Activated effector memory CD4-positive, alpha-beta T cell treated with Interleukin-2 at 50 U/mL for 16 hours (primary cell): ENCODE results near the gene MAP7D1.
A peak's percentile ranks its signal among the peaks of the same experiment; 100 is the strongest.

ENCODE experiments used
- DNase-seq: peaks from one replicate; pipeline ENCODE4 v3.0.0-alpha.2; 2020

Gene MAP7D1

DNA sequence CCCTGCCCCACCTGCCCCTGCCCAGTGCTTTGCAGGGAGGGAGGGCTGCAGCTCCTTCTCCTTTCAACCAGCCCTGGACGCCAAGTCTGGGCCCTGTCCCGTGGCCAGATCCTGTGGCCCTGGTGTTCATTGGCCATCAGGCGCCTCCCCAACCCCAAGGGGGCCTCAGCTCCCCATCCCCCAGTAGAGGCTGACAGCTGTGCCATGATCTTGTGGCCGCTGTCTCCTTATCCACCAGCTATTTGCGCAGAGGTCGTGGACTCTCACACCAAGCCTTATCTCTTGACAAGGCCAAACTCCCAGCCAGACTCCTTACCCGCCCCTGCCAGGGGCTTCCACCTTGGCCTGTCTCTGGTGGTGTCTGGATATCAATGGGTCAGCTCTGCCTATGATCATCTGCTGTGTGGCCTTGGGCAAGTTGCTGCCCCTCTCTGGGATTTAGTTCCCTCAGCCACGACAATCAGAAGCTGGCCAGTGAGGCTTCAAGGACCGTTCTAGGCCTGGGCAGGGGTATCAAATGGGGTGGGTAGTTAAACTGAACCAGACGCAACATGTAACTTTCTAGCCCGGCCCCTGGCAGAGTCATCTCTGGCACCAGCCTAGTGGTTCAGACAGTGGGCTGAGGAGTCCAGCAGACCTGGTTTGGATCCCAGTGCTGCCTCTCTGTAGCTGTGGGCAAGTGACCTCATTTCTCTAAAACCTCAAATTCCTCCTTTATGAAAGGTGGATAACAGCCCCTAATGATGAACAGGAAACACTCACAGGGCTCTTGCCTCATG is 27.6 kb upstream of the MAP7D1 start:
- no peak for DNase-seq

DNA sequence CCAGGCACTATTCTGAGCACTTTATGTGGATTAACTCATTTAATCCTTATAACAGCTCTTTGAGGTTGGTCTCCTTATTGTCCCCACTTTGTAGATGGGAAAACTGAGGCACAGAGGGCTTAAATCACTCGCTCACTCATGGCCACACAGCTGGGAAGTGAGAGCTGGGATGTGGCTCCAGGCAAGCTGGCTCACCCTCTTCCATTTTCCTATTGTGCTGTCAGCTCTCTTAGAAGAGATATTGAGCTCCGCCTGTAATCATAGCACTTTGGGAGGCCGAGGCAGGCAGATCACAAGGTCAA is 27.1 kb upstream of the MAP7D1 start:
- no peak for DNase-seq

DNA sequence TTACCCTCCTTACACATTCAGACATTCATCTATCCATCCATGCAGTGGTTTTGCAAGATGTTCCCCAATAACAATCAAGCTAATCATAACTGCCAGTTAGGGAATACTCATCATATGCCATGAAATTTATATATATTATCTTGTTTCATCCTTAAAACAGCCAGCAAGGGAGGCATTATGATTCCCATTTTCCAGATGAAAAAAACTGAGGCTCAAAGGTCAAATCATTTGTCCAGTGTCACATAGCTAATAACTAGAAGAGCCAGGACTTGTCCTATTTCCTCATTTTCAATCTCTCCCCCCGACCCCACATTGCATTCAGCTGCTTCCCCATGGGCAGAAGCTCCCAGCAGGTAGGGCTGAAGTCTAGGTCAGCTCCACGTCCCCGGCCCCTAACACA is 23.9 kb upstream of the MAP7D1 start:
- DNase-seq = no peak

DNA sequence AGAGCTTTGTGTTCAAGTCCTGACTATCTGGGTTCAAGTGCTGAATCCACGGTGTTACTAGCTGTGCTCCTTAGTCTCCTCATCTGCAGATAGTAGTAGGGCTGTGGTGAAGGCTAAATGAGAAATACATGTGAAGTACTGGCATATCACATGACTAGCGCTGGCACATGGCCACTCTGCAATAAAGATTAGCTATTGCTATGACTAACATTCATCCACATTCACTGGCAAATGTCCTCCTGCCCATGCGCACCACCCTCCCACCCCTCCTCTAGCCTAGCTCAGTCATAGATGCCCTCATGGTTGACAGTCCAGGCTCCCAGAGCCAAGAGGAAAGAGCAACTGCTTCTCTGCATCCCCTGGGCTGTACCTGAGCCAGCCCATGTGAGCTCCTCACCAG is 22.5 kb upstream of the MAP7D1 start:
- no peak for DNase-seq

DNA sequence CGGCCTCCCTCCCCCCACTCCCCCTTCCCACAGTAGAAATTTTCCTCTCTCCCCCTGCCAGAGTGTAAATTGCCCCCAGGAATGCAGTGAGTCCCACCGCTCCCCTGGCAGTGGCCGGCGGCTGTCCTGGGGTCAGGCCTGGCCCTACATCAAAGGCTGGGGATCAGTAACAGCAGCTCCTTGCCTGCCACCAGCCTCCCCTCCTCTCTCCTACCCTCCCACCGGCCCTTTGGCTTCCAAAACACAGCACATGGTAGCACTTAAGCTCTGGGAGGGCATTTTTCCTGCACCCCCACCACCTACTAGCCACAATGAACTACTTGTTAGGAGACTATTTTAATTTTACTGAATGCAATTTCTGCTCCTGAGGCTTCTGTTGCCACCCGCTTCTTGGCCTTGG is 21.9 kb upstream of the MAP7D1 start:
- DNase-seq = no peak

DNA sequence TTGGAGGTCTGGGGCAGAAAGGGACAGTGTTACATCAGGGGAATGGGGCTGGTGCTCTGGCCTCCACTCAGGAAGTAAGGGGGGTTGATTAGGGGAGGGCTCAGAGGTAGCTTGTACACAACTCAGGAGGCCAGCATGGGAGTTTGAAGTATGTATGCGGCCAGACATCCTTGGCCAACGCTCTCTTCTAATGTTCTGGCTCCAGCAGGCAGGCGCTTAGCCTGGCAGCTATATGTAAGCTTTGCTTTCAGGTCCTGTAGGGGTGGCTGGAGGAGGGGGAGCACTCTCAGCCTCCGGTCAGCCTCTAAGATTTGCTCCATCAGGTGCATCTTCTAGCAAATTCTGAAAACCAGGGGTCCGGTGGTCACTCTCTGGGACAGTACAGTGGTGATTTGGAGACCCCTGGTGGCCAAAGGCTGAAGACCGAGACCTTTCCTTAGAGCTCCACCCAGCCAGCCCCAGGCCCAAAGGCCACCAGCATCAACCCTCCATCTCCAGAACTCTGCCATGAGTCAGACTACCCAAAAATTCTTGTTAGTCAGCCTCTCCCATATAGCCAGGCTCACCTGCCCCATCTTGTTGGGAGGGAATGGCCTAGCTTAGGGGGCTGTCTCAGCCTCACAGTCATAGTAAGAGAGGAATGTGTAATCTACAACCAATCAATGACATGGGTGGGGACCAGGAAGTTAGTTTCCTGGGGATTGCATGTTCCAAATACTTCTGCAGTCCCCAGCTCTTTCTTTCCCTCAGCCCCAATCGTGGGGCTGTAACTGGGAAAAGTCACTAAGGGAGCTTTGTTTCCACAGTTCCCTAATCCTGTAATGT is 21.2 kb upstream of the MAP7D1 start:
- DNase-seq = no peak

DNA sequence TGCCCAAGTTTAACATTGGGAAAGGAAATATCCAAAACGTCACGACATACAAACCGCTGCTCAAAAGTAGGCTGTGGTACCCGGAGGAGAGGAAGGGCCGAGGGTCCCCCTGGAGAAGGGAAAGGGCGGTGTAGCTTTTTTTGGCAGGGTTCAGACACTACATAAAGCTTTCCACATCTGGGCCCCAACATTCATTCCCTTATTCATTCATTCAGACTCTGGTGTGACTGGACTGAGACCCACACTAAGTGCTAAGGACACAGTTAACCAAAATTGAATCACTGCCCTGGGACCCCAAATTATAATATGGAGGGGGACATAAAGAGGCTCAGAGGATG is 20.7 kb upstream of the MAP7D1 start:
- no peak for DNase-seq

DNA sequence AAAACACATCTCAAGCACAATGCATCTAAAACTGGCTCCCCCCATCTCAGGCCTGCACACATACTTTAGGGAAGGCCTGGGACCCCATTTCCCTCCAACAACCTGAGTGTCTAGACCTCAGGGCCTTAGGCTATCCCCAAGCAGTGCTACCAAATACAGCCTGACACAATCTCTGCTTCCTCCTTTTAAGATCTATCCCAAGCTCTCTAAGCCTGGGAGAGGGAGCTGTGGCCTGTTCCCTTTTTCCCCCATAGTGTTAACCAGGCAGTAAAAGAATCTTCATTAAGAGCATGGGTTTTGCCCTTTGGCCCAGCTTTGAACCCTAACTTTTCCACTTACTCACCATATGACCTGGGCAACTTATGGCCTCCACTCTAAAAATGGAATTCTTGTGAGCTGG is 20.2 kb upstream of the MAP7D1 start:
- DNase-seq = no peak

DNA sequence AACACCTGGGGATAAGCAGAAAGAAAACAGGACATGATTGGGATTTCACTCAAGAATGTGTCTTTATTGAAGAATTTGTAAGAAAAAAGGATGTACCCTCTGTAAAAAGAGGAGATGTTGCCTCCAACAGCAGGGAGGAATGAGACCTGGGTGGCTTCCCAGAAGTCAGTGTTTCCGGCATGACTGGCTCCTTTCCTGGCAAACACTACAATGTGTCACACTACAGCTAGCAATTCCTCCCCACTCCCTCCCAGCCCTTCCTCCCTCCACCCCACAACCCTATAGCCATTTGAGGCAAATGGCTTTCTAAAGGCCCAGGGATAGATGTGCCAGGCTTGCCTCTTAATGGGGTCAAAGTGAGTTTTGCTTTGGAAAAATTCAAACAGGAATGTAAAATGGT is 19.4 kb upstream of the MAP7D1 start:
- no peak for DNase-seq

DNA sequence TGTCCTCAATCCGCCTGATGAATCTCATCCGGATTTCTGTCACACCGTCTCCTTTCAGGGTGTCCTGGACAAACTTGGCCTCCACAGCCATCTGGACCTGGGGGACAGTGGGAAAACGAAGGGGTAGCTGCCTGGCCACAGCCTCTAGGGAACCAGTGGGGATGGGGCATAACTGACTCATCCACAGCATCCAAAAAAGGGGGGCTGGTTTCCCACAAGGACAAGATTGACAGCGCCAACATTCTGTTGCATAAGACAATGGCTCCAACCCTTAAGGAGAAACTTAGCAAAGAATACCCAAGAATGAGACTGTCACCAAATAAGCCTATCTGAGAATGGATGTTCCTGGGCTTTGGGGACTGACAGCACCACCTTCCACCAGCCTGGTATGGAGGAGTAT is 18.7 kb upstream of the MAP7D1 start:
- DNase-seq = no peak

DNA sequence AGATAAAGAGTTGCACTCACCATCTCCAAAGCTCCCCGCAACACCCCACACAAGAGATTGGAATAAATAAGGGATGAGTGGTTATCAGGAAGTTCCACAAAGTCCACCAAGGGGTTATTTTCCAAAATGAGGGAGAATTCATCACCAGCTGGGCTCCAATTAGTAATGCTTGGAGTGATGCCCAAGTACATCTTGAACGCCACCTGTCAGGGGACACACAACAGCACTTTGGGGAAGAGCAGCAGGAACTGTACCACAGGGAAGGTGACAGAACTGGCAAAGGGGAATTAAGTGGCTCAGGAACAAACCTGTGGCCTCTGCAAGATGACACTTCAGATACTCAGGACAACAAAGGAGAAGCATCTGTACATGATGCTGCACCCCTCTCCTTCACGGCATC is 18.2 kb upstream of the MAP7D1 start:
- no peak for DNase-seq

DNA sequence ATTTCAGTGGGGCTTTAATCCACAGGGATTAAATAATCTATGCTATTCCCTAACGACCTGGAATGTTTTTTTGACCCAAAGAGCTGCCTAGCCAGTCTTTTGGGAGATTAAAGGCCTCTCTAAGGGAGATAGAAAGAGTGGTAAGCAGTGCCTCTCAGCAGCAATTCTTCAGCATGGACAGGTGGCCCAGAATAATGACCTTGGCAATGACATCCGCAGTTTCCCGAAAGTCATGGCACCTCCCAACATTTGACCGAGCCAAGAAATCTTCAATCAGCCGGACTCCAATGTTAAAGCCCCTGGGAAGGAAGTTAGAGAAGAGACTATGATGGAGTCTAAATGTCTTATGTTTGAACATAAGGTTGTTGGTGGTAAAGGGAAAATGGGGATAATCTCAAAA is 16.4 kb upstream of the MAP7D1 start:
- no peak for DNase-seq

DNA sequence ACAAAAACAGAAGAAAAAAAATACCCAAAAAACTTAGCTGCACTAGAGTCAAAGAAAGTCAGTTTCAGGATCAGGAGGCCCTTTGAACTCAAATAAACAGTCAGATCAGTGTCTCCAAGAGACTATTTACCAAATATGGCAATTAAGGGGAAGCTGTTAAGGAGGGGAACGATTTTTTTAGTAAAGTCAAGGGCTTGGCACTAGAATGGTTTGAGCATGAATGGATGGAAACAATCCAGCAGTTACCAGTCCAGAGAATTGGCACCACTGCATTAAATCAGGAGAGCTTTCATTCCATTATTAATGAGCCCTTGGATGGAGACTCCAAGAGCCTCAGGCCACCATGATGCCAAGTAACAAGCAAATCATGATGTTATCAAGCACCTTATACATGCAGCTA is 13.8 kb upstream of the MAP7D1 start:
- no peak for DNase-seq

DNA sequence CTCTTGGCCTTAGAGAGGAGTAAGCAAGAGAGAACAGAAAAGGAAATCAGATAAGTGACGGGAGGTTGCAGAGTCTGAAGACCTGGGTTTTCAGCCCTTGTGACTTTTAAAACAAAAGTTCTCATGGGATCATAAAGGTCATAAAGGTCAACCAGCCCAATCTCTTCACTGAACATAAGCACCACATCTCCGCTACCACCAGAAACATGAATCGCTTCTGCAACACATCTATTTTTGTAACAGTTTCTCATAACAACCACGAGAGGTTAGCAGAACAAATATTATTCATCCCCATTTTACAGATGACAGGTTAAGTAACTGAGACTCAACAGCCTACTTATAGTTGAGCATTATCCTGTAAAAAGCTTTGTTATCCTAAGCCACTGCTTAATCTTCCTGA is 12.5 kb upstream of the MAP7D1 start:
- DNase-seq = no peak

DNA sequence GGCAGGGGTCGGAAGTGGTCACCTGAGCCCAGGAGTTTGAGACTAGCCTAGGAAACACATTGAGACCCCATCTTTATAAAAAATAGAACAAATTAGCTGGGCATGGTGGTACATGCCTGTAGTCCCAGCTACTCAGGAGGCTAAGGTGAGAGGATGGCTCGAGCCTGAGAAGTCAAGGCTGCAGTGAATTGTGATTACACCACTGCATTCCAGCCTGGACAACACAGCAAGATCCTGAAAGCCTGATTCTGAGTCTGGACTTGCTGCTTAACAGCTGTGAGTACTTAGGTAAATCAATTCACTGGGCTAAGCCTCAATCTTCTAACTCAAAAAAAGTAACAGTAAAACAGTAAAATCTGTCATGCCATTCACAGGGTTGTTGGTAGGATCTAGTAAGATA is 11.5 kb upstream of the MAP7D1 start:
- DNase-seq = no peak

DNA sequence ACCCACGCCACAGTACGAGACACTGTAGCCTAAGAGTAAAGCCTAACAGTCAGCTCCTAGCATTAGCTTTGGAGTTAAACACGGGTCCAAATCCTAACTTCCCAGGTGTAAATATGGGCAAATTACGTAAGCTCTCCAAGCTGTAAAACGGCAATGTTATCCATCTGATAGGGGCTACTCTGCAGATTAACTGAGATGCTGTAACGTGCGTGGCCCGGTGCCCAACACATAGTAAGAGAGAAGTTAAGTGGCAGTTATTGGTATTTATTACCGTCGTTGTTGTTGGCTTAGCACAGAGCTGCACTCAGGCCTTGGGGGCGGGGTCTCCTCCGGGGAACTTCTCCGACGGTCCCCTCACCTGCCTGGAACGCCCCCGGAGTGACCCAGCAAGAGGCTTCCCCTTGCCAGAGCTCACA is 7.1 kb upstream of the MAP7D1 start:
- DNase-seq = no peak

DNA sequence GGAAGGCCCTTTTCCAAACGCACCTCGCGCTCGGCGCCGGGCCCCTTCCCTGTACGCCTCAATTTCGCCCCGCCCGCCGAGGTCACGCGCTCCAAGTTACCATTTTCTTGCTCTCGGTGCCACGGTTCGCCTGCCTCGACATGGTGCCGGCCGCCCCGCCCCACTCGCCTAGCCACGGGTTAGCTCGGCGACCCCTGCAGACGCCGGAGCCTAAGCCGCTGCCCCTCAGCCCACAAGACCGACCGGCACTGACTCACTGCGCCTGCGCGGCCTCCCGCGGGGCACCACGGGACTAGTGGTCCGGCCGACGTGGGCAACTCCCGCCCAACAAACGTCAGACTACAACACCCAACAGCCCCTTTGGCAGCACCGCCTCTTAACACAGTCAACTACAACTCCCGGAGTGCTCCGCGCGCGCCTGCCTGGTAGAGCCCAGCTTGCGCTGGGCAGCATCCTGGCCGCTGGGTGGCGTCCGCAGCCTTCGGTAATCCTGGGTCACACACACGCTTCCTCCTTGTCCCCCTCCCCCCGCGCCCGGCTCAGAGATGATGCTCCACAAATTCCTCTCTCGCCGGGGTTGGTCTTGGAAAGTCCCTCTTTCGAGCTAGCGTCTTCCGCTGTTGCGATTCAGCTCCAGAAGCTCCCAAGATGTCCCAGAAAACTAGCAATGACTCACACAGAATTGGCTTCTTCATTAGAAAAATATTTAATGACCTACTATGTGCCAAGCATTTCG is 6.6 kb upstream of the MAP7D1 start, which contains the start of gene TRAPPC3:
Gene TRAPPC3, minus strand, starts transcription at position 250 of the 736 bp plus-strand sequence. Its CDS starts 108 bp downstream, at position 142.
- DNase-seq = peak; percentile 99

DNA sequence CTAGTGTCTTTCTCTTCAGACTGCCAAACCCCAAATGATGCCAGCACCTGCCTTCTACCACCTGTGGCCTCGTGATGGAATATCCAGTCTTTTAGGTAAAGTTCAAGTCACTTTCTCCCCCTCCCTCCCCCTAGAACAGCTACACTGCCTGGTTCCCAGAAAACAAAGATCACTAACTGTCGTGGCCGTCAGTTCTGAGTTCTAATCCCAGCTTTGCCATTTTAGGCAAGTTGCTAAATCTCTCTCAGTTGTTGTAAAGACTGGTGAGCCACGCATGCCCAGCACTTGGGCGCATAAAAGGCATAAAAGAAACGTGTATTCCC is 6.0 kb upstream of the MAP7D1 start:
- DNase-seq = no peak

DNA sequence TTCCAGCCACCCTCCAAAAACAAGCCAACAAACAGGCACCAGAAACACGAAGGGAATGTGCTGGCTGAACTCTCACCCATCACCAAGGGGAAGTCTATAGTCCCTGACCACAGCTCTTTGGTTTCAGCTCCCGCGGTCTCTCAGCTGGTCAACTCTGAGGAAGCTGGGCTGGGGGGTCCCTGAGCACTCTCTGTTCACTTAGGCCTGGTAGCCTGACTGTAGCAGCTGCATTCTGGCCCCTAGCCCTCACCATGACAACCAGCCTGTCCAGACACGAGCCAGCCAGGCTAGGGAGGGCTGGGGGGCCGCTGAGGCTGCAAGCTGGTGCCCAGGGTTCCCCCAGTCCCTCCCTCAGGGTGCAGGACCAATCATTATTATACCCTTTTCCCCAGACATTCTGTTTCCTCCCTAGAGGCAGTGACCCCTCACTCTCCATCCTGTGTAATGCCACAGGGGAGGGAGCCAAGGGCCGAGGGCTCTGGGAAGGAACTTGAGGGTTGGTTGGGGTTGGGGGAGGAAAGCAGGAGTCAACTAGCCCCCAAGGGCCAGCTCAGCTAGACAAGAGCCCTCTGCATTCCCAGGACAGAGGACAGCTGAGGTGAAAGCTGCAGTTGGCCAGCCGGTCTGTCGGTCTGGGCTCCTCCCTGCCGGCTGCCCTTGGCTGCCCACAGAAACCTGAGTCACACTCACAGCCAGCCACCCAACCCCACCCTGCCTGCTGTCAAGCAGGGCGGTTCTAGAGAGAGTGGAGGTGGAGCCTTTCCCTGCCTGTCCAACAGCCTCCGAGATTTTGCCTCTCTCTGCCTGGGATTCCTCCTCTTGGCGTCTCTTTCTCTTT is 5.4 kb upstream of the MAP7D1 start:
- peak; percentile 67 for DNase-seq

DNA sequence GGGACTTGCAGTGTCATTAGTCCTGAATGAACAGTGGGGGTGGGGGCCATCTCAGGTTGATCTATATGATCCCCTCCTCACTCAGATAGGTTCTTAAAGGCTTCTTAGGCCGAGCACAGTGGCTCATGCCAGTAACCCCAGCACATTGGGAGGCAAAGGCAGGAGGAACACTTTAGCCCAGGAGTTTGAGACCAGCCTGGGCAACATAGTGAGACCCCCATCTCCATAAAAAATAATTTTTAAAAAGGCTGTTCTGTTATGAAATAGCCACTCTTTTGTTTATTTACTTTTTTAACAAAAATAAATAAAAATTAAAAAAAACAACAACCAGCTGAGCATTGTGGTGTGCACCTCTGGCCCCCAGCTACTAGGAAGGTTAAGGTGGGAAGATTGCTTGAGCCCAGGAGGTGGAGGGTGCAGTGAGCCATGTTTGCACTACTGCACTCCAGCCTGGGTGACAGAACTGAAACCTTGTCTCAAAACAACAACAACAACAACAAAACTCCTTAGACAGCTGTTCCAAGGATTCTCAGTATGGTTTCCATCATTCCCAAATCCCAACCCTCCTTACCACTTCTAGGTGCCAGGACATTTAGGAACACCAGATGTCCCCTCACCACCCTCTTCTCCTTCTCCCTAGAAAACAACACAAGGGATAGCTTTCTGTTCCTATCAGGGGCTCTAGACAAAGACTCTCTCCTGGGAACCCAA is 4.7 kb upstream of the MAP7D1 start:
- DNase-seq = no peak

DNA sequence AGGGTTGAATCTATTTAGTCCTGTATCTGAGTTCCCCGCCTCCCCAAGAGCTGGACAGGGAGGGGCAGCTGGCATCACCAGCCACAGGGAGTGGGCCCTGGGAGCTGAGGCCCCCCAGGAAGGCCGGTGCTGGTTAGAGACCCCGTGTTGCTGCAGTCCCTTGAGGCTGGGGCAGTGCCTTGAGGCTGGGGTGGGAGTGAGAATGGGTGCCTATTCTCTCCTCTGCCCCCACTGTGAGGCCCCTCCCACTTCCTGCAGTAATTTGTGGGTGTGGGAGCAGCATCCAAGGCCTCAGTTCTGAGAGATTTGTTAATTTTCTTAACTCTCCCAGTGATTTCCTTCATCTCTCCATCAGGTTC is 4.1 kb upstream of the MAP7D1 start:
- DNase-seq = peak; percentile 60

DNA sequence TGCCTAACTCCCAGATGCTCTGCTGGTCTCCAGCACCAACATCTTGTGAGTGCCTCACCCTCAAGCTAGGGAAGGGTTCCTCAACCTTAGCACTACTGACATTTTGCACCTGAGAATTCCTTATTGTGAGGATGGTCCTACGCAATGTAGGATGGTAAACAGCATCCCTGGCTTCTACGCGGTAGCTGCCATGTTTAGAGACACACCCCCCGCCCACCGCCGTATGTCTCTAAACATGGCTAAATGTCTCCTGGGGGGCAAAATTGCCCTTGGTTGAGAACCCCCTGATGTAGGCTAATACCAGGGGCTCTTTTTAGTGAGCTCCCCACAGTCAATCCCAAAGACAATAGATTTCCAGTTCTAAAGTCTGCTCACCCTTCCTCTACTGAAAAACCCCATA is 2.5 kb upstream of the MAP7D1 start:
- DNase-seq = no peak

DNA sequence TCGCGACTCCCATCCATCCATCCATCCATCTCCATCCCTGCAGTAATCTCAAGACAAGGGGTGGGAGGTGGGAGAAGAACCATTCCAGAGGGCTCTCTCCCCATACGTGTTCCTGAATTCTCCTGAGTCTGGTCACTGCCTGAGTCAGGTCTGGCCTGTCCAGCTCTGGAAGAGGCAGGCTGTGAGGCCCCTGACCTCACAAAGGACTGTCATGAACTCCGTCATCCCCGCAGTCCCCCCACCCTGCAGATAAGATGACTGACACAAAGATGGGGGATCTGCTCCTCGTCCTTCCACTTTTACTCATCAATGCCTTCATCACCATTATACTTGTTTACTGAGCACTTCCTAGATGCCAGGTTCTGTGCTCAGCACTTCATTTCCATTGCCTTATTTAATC is 1.6 kb upstream of the MAP7D1 start:
- no peak for DNase-seq
